AG10803 (cell line): ENCODE results near the gene AEBP2.
"Not testable (repeated sequence)": the region's sequence is repeated elsewhere in the genome, so short reads cannot be mapped to it uniquely, and the experiment has no call there.

Experiments used
- DNase-seq: peaks from one replicate; pipeline ENCODE4 v3.0.0; 2010; ENCODE audit warnings: low read depth
- H3K4me3 ChIP-seq: 2 replicates; pipeline ENCODE4 v1.5.1; 2011; ENCODE audit warnings: mild to moderate bottlenecking, low read length, control low read depth
- CTCF ChIP-seq: conservative IDR thresholded peaks from 2 replicates; pipeline ENCODE4 v1.5.1; 2011; ENCODE audit warnings: mild to moderate bottlenecking, low read length, control low read depth, inconsistent platforms

Gene AEBP2

DNA sequence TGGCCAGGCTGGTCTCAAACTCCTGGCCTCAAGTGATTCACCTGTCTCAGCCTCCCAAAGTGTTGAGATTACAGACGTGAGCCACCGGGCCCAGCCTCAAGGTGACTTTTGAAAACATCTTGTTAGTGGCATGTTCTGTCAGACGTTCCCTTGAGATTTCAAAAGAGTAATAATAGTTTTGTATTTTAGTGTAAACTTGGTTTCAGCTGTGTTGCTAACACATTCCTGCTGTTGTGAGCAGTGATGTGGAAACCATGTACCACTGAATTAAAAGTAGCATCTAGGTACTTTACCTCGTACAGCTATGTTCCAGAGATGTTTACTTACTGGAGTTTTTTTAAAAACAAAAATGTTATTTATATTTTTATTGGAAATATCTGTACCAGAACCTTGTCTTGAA is 111.3 kb downstream of the AEBP2 start:
- no peak for DNase-seq
- H3K4me3 ChIP-seq, result no peak overlapping the region
- no peak for TF ChIP-seq CTCF

DNA sequence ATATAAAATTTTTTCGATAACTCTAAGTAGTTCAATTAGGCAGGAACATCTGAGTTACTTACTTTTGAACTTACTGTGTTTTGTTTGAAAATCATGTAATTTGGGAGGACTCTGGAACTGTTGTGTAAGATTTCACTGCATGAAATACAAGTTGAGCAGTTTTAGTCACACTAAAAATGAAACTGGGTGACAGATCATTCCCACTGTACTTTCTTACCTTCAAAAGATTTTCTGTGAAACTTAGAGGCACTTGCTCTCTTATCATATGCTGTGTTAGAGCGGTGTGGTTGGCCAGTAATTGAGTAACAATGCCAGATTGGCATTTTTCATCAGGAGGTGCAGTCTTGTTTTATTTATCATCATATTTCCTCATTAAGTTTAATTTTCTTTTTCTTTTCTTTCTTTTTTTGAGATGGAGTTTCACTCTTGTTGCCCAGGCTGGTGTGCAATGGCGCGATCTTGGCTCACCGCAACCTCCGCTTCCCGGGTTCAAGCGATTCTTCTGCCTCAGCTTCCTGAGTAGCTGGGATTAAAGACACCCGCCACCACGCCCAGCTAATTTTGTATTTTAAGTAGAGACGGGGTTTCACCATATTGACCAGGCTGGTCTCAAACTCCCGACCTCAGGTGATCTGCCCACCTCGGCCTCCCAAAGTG is 113.3 kb downstream of the AEBP2 start:
- DNase-seq, H3K4me3 ChIP-seq: not testable (repeated sequence)

- no peak overlapping the region for H3K4me3 ChIP-seq
- TF ChIP-seq CTCF, result no peak
- no peak for DNase-seq
Measured at GRCh38 chr12:19553175-19553574, 113.9 kb downstream of the AEBP2 start.

DNA sequence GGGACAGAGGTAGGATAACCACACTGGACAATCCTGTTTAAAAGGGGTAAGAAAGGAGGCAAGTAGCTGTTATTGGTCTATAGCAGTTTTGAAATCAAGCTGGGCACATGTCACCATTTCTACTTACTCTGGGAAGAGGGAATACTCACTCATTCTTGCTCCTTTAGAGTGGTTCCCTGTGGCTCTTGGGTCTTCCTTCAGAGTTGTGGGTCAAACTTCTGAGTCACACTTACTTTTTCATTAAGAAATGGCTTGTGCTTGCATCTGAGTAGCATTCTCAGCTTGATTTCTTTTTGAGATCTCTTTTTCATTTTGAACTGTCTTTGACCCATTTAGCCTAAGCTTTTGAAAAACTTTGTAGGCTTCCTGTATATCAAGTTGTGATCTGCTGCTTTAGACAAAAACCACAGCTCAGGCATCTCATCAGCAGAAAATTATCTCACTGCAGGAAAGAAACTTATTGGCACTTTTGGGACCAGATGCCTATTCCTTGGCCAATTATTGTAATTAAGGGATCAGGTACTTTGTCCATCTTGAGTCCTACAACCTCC is 122.2 kb downstream of the AEBP2 start:
- DNase-seq, result no peak
- no peak overlapping the region for H3K4me3 ChIP-seq
- TF ChIP-seq CTCF, result no peak
